GM21526 (cell line): Measurements from ENCODE around the gene C5orf63.
"Not testable (repeated sequence)": the region's sequence is repeated elsewhere in the genome, so short reads cannot be mapped to it uniquely, and the experiment has no call there.

Experiments used
- ATAC-seq: cut with Tn5 transposase; IDR thresholded peaks from one replicate; pipeline ENCODE4 v1.9.1; 2021; ENCODE audit warnings: moderate library complexity; ENCODE audit not compliant: unreplicated experiment, low FRiP score

C5orf63 gene

DNA sequence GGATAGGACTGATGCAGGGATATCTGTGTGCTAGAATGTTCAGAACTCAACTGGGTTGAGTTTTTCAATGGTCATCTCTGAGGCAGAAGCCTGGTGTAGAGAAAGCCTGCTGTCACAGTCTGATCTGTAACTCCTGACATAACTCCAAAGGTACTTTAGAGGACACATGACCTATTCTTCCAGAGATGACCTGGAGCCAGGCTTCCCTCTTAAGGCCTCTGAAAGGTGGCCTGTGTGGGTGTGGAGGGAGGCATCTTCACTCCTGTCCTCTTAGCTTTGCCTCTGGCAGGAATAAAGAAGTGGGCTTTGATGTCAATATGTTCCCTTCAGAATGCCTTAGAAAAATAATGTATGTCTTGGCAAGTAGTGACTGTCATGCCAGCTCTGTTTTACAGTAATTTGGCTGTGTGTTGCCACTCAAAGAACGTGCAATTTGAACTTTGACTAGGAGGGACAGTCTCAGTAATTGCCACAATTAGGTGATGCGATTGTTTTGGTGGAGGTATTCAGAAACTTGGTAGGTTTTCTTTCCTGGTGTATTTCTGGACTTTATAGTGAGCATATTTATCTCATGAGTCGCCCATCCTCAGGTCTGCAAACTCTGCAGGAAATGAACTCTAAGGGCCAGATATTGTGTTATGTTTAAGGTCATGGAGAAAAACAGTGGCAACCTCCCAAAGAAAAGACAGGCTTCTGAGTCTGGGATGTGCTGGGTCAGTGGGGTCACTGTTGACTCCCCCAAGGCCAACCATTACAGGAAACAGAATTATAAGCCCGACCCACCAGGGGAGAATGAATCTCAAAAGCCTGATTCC lies 3.2 kb upstream of the C5orf63 start:
- no peak for ATAC-seq

DNA sequence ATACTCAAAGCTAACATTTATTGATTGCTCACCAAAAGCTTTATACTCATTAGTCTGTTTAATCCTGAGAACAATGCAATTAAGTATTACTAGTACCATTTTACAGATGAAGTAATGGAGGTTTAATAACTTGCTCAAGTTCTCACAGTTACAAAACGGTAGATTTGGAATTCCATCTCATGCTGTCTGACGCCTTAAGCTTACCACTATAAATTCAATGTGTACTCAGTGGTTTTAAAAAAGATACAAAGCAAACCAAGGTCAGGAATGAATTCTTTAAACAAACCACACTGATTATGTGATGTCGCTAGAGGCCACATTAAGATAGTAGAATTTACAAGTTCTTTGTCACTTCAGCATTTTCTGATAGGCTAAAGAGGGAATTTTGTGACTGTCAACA lies 1.2 kb upstream of the C5orf63 start:
- no peak for ATAC-seq

DNA sequence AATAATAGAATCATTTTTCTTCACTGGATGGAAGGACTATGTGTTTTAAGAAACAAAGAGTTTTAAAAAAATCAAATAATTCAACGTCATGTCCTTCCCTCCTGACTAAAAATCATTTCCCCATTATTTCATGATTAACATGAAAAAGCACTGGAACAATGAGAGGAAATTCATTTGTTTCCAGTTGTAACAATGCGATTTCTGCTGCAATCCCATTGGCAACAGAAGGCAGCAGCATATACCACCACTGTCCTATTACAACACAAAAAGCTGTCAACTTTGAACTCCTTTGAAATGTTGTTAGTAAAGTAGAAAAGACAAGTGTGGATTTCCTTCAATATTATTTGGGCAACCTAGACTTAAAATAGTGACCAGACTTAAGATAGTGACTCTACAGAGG lies 3.1 kb downstream of the C5orf63 start:
- ATAC-seq = no peak

DNA sequence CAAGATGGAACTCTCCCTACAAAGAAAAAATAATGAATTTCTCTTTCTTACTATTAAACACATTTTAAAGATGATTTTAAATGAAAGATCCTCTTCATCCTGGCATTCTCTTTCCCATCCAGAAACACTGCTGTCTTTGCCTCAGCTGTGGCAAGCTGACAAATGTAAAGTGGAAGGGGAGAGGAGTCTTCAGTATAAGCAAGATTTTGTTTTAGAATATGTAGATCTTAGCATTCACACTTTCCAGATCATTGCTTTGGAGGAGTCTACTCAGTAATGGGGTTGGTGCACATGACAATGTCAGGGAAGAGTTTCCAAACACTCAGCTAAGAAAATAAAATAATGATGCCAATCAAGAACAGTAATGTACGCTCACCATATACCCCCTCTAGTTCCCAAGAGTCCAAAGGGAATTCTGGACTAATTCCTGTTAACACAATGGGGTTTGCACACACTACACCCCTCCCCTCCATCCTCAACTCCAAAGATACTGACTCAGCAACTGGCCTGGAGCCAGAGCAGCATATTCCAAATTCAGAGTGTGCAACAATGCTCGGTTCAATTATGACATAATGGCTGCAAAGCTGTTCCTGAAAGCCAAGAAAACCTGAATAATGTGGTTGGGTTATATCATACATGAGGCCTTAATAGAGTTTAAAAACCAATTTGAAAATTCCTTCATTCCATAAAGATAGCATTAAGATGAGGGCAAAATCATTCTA lies 4.6 kb downstream of the C5orf63 start:
- ATAC-seq = no peak

DNA sequence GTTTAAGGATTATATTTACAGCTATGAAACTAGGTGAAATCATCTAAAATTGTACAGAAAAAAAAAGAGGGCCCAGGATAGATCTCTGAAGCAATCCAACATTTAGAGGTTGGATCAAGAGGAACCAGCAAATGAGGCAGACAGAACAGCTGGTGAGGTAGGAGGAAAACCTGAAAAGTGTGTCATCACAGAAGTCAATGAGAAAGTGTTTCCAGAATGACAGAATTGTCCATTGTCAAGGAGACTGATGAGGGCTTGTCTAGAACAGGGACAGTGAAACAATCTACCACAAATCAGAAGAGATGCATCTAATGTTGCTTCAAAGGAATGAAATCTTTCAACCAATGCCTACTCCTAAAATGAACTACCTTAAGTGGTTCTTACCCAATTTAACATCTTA lies 6.6 kb downstream of the C5orf63 start:
- ATAC-seq = no peak

DNA sequence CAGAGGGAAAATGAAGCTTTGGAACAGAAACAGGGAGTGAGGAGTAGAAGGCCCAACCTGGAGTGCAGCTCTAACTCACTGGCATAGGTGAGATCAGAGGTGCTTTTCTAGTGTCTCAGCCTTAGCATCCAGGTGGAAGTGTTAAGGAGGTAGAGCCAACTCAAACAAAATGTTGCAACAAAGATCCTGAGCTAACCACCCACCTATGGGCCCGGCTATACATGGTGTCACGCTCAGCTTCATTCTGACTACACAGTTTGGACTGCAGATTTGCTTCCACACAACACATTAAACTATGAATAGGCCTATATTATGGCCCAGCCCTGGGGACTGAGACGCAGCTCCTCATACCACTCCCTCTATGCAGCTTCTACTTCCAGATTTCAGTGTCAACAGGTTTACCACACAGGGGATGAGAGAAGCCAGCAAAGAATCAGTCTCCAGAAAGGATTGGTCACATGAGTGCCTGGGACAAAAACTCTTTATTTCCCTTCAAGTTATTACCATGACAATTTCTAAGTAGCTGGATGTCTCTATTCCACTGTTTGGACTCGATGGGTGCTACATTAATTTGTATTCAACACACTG lies 9.0 kb downstream of the C5orf63 start:
- ATAC-seq = no peak

DNA sequence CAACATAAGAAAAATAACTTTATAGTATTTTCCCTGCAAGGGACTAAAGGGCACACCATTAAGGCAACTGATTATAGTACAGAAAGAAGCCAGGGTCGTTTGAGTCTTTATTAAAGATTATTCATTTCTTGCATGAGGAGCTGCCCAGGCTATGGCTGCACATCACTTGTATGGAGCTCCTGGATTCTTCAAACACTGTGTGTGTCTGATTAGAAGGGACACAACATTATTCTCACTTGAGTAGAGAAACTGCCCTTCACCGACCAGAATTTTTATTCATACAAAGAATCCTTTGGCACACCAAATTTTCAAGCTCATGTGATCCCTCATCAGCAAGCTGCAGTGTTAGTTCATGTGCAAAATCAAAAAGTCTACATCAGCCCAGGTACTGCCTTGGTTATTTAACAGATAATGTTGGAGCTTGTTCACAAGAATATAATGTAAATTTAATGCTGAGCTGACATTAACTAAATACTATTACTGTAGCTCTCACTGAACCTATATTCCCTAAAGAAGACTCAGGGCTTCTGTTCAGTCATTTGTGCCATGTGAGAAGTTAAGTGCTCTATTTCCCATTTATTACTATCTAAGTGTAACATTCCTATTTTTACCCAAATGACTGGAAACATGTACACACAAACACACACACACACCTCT lies 9.9 kb downstream of the C5orf63 start:
- no peak for ATAC-seq

DNA sequence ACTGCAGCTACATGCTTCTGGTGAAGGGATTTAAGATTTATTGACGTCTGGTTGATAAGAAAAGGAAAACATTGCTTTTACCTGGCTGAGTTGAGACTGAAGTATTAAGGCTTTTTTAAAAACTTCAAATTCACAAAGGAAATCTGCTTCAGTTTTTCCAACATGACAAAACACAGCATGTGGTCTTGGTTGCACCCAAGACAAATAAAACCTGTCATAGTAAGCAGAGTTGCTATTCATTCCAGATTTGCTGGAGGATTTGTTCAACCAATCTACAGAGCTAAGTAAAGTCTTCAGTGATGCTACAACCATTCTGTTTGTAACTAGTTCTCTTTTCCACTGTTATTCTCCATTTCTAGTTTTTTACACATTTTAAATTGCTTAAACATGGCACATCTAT lies 11.3 kb downstream of the C5orf63 start:
- no peak for ATAC-seq

DNA sequence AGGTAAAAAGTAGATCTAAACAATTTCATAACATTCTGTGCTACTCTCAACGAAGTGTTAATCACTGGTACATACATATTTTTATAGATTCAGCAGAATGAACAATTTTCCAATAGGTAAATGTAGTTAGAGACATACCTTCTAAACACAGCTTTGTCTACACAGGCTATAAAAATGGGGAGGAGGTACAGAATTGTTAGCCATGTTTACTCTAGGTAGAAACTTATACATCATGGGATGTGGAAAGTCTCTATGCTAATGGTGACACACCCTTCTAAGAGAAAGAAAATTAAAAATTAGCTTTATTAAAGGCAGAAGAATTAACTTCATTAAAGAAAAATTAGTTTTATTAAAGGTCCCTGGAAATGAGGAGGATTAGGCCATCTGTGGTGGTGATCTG lies 11.8 kb downstream of the C5orf63 start:
- no peak for ATAC-seq

DNA sequence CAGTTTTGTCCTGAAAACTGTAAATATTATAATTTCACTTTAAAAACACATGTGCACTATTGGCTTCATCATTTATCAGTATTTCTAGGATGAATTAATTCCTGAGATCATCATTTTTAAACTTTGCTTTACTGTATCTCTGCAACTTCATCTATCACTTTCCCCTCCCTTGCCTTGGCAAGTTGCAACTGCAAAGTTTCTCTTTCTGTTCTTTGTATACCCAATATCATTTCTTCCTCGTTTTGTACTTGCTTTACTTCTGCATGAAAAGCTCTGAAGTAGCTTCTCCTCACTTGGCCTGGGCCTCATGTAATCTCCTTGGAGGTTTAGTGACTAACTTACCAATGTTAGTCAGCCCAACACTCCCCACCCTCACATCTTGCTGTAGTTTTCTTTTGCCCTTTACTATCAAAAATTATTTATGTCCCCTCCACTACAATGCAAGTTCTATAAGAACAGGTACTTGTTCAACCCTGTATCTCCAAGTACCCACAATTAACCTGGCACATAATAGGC lies 12.8 kb downstream of the C5orf63 start:
- ATAC-seq = no peak

DNA sequence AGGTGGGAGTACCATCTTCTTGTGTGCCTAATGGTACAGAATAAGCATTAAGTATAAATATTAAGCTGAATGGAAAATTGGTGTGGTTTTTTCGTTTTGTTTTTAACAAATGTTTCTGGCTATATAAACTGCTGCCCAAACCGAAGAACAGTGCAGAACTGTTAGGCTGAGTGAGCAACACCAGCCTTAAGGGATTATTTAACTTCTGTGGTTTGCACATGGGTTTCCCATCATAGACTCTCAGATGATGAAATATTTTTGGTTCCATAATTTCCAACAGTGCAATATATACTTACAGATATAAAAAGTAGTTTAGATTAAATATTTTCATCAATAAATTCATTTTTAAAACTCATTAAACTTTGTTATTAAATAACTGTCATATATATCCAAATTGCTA lies 16.4 kb downstream of the C5orf63 start:
- ATAC-seq = no peak

DNA sequence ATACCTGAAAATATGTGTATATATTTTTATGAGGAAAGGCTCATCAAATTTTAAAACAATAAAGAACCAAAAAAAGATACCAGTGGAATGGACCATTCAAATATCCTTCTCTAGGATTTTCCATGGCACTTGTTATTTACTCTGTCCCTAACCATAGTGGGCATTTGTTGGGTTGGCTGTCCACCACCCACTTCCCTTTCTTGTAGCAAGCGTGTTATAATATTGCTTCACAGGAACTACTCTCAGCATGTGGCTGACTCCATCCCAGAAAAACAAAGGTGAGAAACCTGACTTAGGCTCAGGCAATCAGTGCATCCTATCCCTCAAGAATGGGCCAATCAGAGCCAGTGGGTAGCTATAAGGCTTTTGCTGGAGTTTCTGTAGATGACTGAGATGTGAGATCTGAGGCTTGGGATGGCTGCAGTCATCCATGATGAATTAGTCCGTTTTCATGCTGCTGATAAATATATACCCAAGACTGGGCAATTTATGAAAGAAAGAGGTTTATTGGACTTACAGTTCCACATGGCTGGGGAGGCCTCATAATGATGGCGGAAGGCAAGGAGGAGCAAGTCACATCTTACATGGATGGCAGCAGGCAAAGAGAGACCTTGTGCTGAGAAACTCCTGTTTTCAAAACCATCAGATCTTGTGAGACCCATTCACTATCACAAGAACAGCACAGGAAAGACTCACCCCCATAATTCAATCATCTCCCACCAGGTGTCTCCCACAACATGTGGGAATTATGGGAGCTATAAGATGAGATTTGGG lies 17.2 kb downstream of the C5orf63 start:
- ATAC-seq = no peak

DNA sequence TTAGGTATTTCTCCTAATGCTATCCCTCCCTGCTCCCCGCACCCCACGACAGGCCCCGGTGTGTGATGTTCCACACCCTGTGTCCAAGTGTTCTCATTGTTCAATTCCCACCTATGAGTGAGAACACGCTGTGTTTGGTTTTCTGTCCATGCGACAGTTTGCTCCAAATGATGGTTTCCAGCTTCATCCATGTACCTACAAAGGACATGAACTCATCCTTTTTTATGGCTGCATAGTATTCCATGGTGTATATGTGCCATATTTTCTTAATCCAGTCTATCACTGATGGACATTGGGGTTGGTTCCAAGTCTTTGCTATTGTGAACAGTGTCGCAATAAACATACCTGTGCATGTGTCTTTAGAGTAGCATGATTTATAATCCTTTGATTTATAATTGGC lies 19.8 kb downstream of the C5orf63 start:
- ATAC-seq = not testable (repeated sequence)

DNA sequence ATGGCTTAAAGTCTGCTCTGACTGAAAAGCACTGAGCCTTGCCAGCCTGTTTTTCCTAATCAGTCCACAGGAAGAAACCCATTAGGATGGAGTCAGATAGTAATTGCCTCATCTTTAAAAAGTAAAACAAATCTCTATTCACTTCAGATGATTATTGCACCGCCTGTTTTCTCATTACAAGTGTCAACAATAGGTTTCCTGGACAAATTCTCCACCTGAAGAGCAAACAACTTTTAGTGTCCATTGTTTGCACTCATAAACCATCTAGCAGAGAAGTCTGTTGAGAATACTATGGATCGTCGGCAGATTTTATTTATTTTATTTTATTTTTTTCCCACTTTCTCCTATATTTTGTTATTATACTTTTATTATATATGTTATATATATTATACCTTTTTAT lies 20.3 kb downstream of the C5orf63 start:
- no peak for ATAC-seq

DNA sequence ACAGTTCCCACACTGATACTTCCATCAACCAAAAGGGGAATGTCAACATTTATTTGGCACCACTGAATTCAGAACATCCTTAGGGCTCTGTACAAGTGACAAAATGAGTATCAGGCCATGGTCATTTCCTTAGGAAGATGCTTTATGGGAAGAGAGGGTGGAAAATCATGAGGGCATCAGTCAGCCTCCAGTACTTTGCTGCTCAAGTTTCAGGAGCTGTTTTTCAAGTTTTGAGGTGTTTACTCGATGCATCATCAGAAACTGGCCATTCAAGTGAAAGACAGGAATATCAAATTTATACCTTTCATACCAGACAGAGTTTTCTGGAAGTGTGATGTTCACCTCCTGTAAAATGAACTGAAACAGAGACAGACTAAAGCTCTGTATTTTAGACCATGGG lies 21.7 kb downstream of the C5orf63 start:
- no peak for ATAC-seq

DNA sequence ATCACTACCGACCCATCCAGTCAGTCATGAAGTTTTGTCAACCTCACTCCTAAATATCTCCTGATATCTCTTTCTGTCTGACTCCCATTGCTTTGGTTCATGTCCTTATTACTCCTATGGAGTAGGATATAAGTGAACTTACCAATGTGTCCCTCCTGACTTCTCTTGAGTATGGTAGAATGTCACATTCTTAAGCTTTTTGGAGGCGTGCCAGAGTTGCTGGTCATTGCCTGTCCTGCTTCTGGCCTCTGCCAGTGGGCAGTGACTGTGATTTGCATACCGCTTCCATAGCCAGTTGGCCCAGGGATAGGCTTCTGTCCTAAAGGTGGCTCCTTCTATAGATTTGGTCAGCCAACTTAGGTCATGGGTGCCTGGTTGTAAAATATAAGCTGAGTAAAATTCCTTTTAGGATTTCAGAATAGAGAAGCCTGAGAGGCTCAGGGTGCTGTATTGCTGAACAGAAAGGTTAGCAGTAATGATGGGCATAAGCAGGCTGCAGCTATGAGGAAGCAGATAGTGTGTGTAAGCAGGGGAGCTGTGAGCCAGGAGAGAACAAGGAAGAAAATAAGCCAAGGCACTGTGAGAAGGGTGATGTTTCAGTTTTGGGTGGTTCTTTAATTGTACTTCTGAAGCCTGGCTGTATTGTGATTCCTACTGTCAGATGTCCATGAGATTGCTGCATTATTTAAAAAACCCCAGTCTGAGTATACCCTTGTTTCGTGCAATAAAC lies 26.8 kb downstream of the C5orf63 start:
- no peak for ATAC-seq

DNA sequence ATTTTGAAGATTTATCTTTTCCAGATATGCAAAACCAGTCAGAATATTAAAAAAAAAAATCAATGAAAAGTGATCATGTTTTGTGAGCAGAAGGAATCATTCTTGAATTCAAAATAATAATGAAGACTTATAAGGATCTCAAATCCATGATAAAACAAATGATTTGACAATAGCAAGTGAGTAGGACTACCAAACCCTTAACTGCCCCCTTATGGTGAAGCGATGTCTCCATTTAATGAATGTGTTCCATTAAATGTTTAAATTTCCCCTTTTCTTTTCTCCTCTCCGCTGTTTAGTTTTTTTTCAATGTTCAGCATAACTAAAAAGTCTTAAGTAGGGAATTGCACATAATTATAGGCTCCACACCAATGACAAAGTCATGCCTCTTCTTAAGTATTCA lies 30.7 kb downstream of the C5orf63 start:
- ATAC-seq = no peak

DNA sequence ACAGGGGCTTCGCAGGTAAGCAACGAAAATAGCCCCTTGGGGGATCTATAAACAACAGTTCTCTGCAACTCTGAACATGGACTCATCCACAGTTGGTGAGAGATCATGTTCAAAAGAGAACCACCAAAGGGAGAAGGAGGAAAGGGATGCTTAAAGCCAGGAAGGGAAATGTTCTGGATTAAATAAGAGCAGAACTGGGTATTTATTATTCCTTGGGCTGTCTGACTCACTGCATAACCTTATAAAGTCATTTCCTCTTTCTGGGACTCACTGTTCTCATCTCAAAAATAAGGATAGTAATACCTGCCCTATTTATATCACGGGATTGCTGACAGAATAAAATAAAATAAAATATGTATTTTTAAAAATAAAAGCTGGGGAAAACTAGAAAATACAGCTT lies 31.7 kb downstream of the C5orf63 start:
- no peak for ATAC-seq

DNA sequence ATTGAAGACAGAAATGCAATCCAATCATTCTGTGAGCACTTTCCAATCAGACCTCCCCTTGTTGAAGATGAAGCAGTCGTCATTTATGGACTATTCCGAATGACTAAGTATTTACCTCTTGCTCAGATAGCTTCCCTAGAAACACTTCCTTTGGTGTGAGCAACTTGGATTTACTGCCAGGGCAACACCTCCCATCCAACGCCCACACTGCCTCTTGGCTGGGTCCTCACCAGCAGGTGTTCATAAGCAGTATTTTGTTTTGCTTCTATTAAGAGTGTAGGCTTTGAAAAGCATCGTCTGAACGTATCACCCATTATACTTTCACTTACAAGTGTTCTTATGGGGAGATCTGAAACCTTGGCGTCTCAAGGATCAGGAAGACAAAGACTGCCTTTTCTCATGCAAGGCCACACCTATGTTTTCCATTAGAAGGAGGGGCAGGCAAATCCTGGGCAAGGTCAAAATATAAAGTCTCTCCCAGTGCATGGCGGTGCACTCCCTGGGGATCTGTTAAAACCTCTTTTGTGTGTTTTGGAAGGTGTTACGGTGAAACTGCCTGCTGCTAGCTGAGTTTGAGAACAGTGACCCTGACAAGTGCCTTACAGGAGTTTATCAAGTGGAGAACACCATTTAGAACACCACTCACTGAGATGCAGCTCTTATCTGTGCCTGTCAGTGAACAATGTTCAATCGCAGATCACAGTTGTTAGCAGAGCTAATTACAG lies 32.3 kb downstream of the C5orf63 start:
- ATAC-seq = no peak
